ENCODE measurements around the gene OR1J4. TPM values are rescaled to one million over a fixed set of nuclear protein-coding genes. Genes with fewer than 3 reads are reported as not detected.

Gene OR1J4
- total RNA-seq, 1 experiment from 2014 or later, result not detected

GRCh38 chr9:122510502-122510901, 8.4 kb upstream of the OR1J4 start, which contains the start of gene OR1J2:
Gene OR1J2, plus strand, starts transcription at chr9:122510802. Its CDS starts 0 bp downstream, at chr9:122510802.
- no peak within 1 kb of the TSS for H3K9ac ChIP-seq (ENCODE audit: low read length)
- H3F3A ChIP-seq (ENCODE audit: low read length, unreplicated experiment), result no peaks in the 10 kb centered on the region
- no peak for ATAC-seq
- no peak within 1 kb of the TSS for H3K27ac ChIP-seq (ENCODE audit: low read length)
- H3K4me1 ChIP-seq (ENCODE audit: insufficient read depth, low read length), result no peaks in the 10 kb centered on the region
- no peaks in the 10 kb centered on the region for H3K9me2 ChIP-seq (replicated peaks; ENCODE audit: low read length)
- no peaks in the 10 kb centered on the region for H3K9me3 ChIP-seq (ENCODE audit: low read length)
- H3K79me2 ChIP-seq (ENCODE audit: low read length), result no peaks in the 10 kb centered on the region
- DNase-seq, result no peak
- TF ChIP-seq EZH2phosphoT487 (IDR thresholded peaks at IDR 0.05; ENCODE audit: borderline replicate concordance, low read length) (no peak), CTCF (conservative IDR thresholded peaks at IDR 0.05; ENCODE audit: low read depth, low read length) (no peak), EZH2 (IDR thresholded peaks at IDR 0.05; ENCODE audit: low read length, unreplicated experiment) (no peak)
- no peak within 1 kb of the TSS for H2AFZ ChIP-seq (ENCODE audit: low read length)
- no peaks in the 10 kb centered on the region for H4K20me1 ChIP-seq (ENCODE audit: low read length)
- no TSS peak for BruUV-seq (replicated peaks)
- H3K4me2 ChIP-seq (ENCODE audit: low read length), result no peak within 1 kb of the TSS
- peaks cover 51% of the 10 kb centered on the region for H3K27me3 ChIP-seq (ENCODE audit: low read length)
- CTCF ChIA-PET, result no interaction called here
- POLR2A ChIA-PET (ENCODE audit: unreplicated experiment), result no interaction called here
- no peaks in the 10 kb centered on the region for H3K36me3 ChIP-seq (ENCODE audit: low read depth, low read length)
- no peak within 1 kb of the TSS for H3K4me3 ChIP-seq (ENCODE audit: low read length)
- intact Hi-C loops (cut with micrococcal nuclease), result no loop called here

DNA sequence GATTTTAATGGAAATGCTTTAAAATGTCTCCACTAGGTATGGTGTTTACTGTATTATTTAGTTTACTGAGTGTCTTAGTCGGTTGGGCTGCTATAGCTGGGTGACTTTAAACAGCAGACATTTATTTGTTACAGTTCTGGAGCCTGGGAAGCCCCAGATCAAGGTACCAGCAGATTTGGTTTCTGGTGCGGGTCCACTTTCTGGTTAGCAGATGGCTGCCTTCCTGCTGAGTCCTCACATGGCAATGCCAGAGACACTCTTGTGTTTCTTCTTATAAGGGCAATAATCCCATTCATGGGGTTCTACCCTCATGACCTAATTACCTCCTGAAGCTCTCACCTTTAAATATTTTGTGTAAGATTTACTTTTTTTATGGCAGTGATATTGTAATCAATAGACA, 715 bp upstream of the OR1J4 start:
- Histone ChIP-seq H3K9ac (ENCODE audit: low read length) (no peak overlapping the region), H2AFZ (ENCODE audit: low read length) (no peak overlapping the region), H3K27ac (ENCODE audit: low read length) (no peak overlapping the region), H3K4me1 (ENCODE audit: insufficient read depth, low read length) (no peaks in the 10 kb centered on the region), H3K9me2 (replicated peaks; ENCODE audit: low read length) (no peaks in the 10 kb centered on the region), H3K27me3 (ENCODE audit: low read length) (peaks cover 35% of the 10 kb centered on the region), H3K36me3 (ENCODE audit: low read depth, low read length) (no peaks in the 10 kb centered on the region), H3K4me2 (ENCODE audit: low read length) (no peak overlapping the region), H3K79me2 (ENCODE audit: low read length) (no peaks in the 10 kb centered on the region), H3K9me3 (ENCODE audit: low read length) (no peaks in the 10 kb centered on the region), H3F3A (ENCODE audit: low read length, unreplicated experiment) (no peaks in the 10 kb centered on the region), H3K4me3 (ENCODE audit: low read length) (no peak overlapping the region), H4K20me1 (ENCODE audit: low read length) (no peaks in the 10 kb centered on the region)
- no peak for TF ChIP-seq EZH2 (IDR thresholded peaks at IDR 0.05; ENCODE audit: low read length, unreplicated experiment)
- TF ChIP-seq CTCF (conservative IDR thresholded peaks at IDR 0.05; ENCODE audit: low read depth, low read length), result no peak
- TF ChIP-seq EZH2phosphoT487 (IDR thresholded peaks at IDR 0.05; ENCODE audit: borderline replicate concordance, low read length), result no peak
- ChIA-PET CTCF (no interaction called here), POLR2A (ENCODE audit: unreplicated experiment) (no interaction called here)
- intact Hi-C loops (cut with micrococcal nuclease), result no loop called here
- ATAC-seq, result no peak
- no TSS peak for BruUV-seq (replicated peaks)
- no peak for DNase-seq

GRCh38 chr9:122519376-122519775, 435 bp downstream of the OR1J4 start:
- ChIA-PET POLR2A (ENCODE audit: unreplicated experiment) (no interaction called here), CTCF (no interaction called here)
- BruUV-seq (replicated peaks), result no TSS peak
- Histone ChIP-seq H2AFZ (ENCODE audit: low read length) (no peak overlapping the region), H3K4me1 (ENCODE audit: insufficient read depth, low read length) (no peaks in the 10 kb centered on the region), H3K36me3 (ENCODE audit: low read depth, low read length) (no peaks in the 10 kb centered on the region), H3K9me2 (replicated peaks; ENCODE audit: low read length) (no peaks in the 10 kb centered on the region), H3K9me3 (ENCODE audit: low read length) (no peaks in the 10 kb centered on the region), H4K20me1 (ENCODE audit: low read length) (no peaks in the 10 kb centered on the region), H3K79me2 (ENCODE audit: low read length) (no peaks in the 10 kb centered on the region), H3K27ac (ENCODE audit: low read length) (no peak overlapping the region), H3K27me3 (ENCODE audit: low read length) (peaks cover 32% of the 10 kb centered on the region), H3K9ac (ENCODE audit: low read length) (no peak overlapping the region), H3K4me2 (ENCODE audit: low read length) (no peak overlapping the region), H3F3A (ENCODE audit: low read length, unreplicated experiment) (no peaks in the 10 kb centered on the region), H3K4me3 (ENCODE audit: low read length) (no peak overlapping the region)
- DNase-seq (no peak), ATAC-seq (no peak)
- TF ChIP-seq EZH2phosphoT487 (IDR thresholded peaks at IDR 0.05; ENCODE audit: borderline replicate concordance, low read length) (no peak), CTCF (conservative IDR thresholded peaks at IDR 0.05; ENCODE audit: low read depth, low read length) (no peak), EZH2 (IDR thresholded peaks at IDR 0.05; ENCODE audit: low read length, unreplicated experiment) (no peak)
- intact Hi-C loops (cut with micrococcal nuclease), result no loop called here
